Hepatocyte (in vitro differentiated cells): ENCODE results near the gene KCTD8.

Experiments
- CTCF ChIP-seq: fragments of 200-600 bp; sonication (generic); IDR thresholded peaks from 2 replicates; pipeline ENCODE4 v1.5.1; 2016; ENCODE audit warnings: antibody characterized with exemption, mild to moderate bottlenecking; ENCODE audit not compliant: poor library complexity
- EZH2 ChIP-seq: fragments of 200-600 bp; sonication (generic); IDR thresholded peaks from 2 replicates; pipeline ENCODE4 v1.6.1; 2016; ENCODE audit warnings: antibody characterized with exemption, mild to moderate bottlenecking, borderline replicate concordance
- EZH2phosphoT487 ChIP-seq: fragments of 200-600 bp; sonication (generic); IDR thresholded peaks from one replicate; pipeline ENCODE4 v1.6.1; 2018; ENCODE audit warnings: antibody characterized with exemption, mild to moderate bottlenecking, low read depth, moderate library complexity; ENCODE audit not compliant: unreplicated experiment, severe bottlenecking

GRCh38 chr4:44147571-44148075, 301.0 kb downstream of the KCTD8 start:
- TF ChIP-seq EZH2 (no peak), CTCF (no peak), EZH2phosphoT487 (no peak)
